Choroid plexus epithelial cell (primary cell): ENCODE results near the gene RXRA.
A peak's percentile ranks its signal among the peaks of the same experiment; 100 is the strongest.

Experiments used
- DNase-seq: peaks from one replicate; pipeline ENCODE4 v3.0.0-alpha.2; 2010; ENCODE audit warnings: low read depth
- H3K4me3 ChIP-seq: 2 replicates; pipeline ENCODE4 v1.5.1; 2011; ENCODE audit warnings: low read depth, mild to moderate bottlenecking, control low read depth, low read length, moderate library complexity
- CTCF ChIP-seq: conservative IDR thresholded peaks from 2 replicates; pipeline ENCODE4 v1.5.1; 2011; ENCODE audit warnings: low read depth, mild to moderate bottlenecking, control low read depth, inconsistent platforms, low read length, moderate library complexity

Gene RXRA

GRCh38 chr9:134331186-134332025, 5.2 kb downstream of the RXRA start:
- no peak for DNase-seq
- no peak overlapping the region for H3K4me3 ChIP-seq
- TF ChIP-seq CTCF, result no peak

- TF ChIP-seq CTCF, result no peak
- no peak for DNase-seq
- no peak overlapping the region for H3K4me3 ChIP-seq
Observed at GRCh38 chr9:134332266-134332665, 6.0 kb downstream of the RXRA start.

GRCh38 chr9:134332841-134333233, 6.6 kb downstream of the RXRA start:
- DNase-seq, result no peak
- no peak overlapping the region for H3K4me3 ChIP-seq
- TF ChIP-seq CTCF, result no peak

GRCh38 chr9:134333234-134333873, 7.1 kb downstream of the RXRA start:
- peak; percentile 56 for DNase-seq
- no peak overlapping the region for H3K4me3 ChIP-seq
- TF ChIP-seq CTCF, result no peak

- DNase-seq, result no peak
- H3K4me3 ChIP-seq, result no peak overlapping the region
- no peak for TF ChIP-seq CTCF
Observed at GRCh38 chr9:134333874-134334581, 7.8 kb downstream of the RXRA start.

GRCh38 chr9:134335061-134335460, 8.8 kb downstream of the RXRA start:
- no peak for DNase-seq
- no peak for TF ChIP-seq CTCF
- no peak overlapping the region for H3K4me3 ChIP-seq
